Esophagus muscularis mucosa (tissue), 4 donors: ENCODE data around the gene ATCAY.

Experiments
- EP300 ChIP-seq: sonication (generic); formaldehyde crosslinking; IDR thresholded peaks from one replicate; pipeline ENCODE4 v1.6.1; 2017; ENCODE audit warnings: antibody characterized with exemption
- POLR2A ChIP-seq: fragments of 450-650 bp; IDR thresholded peaks from one replicate; pipeline ENCODE4 v1.6.1; 2017; ENCODE audit warnings: antibody characterized with exemption, moderate library complexity, mild to moderate bottlenecking, low read depth
- POLR2AphosphoS5 ChIP-seq, 2 donors: sonication (generic); formaldehyde crosslinking; IDR thresholded peaks; one replicate each; pipeline ENCODE4 v1.6.1; 2017; ENCODE audit warnings: antibody characterized with exemption in 2 of 2
- TF ChIP-seq, protein P1 (sequence below), 3 experiments: fragments of 200-600 bp in 2 of 3; fragments of 450-650 bp in 1 of 3; sonication (generic) in 2 of 3; IDR thresholded peaks; one replicate each; pipeline ENCODE4 v1.5.1; 2017 to 2019; ENCODE audit warnings: antibody characterized with exemption in 3 of 3, mild to moderate bottlenecking in 2 of 3, moderate library complexity in 1 of 3

DNA sequence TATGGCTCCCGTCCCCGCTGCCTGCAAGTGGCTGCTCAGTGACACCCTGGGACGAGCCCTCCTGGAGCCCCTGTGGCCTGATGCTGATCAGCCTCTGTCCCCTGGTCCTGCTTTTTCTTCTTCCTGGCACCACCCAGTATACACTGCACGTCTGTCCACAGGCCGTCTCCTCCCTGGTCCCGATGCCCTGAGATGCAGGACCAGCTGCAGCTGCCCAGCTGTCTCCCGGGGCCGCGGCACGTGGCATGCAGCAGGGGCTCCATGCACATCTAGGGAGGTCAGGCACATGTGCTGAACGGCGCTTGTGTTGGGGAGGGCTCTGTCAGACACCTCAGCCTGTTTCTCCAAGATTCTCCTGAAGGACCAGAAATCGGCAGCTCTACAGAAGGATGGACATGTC lies 41.8 kb upstream of the ATCAY start:
- no peak for TF ChIP-seq POLR2AphosphoS5 (IDR thresholded peaks at IDR 0.05)
- TF ChIP-seq POLR2A: no peak
- no peak for TF ChIP-seq EP300
- TF ChIP-seq, protein P1, sequence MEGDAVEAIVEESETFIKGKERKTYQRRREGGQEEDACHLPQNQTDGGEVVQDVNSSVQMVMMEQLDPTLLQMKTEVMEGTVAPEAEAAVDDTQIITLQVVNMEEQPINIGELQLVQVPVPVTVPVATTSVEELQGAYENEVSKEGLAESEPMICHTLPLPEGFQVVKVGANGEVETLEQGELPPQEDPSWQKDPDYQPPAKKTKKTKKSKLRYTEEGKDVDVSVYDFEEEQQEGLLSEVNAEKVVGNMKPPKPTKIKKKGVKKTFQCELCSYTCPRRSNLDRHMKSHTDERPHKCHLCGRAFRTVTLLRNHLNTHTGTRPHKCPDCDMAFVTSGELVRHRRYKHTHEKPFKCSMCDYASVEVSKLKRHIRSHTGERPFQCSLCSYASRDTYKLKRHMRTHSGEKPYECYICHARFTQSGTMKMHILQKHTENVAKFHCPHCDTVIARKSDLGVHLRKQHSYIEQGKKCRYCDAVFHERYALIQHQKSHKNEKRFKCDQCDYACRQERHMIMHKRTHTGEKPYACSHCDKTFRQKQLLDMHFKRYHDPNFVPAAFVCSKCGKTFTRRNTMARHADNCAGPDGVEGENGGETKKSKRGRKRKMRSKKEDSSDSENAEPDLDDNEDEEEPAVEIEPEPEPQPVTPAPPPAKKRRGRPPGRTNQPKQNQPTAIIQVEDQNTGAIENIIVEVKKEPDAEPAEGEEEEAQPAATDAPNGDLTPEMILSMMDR (IDR thresholded peaks at IDR 0.05): no peak
